ENCODE measurements around the gene ALDH6A1.

The ALDH6A1 gene

DNA sequence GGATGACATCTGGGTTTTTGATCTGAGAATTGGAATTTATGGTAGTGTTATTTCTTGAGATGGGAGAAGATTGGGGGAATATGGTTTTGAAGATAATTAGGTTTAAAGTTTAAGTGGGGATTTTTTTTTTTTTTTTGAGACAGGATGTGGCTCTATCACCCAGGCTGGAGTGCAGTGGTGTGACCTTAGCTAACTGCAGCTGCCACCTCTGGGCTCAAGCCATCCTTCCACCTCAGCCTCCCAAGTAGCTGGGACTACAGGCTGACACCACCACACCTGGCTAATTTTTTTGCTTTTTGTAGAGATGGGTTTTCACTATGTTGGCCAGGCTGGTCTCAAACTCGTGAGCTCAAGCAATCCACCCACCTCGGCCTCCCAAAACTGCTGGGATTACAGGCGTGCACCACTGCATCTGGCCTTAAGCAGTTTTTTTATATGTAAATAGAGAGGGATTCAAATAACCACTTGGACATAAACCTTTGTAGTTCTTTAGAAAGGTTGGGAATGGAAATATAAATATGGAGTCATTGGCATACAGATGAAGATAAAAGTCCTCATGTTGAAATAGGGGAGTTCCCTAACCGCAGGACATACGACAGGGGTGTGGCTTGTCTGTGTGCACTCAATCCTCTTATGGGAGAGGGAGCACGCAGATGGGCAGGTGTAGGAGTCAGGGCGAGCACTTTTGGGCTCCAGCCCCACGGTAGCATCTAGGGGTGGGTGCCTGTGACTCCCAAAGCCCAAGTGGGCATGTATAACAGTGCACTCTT lies 5.2 kb upstream of the ALDH6A1 start:
- H3K4me3 ChIP-seq (ENCODE audit: low read depth, low read length) = no peak overlapping the region
- no peak for TF ChIP-seq CTCF (IDR thresholded peaks at IDR 0.05; ENCODE audit: borderline replicate concordance, insufficient read depth, low read depth, low read length)

- peak overlapping the region; percentile 85 for H3K4me3 ChIP-seq (ENCODE audit: low read depth, low read length)
- TF ChIP-seq CTCF (IDR thresholded peaks at IDR 0.05; ENCODE audit: borderline replicate concordance, insufficient read depth, low read depth, low read length) = no peak
Measured at GRCh38 chr14:74085828-74086227, 1.6 kb upstream of the ALDH6A1 start.

DNA sequence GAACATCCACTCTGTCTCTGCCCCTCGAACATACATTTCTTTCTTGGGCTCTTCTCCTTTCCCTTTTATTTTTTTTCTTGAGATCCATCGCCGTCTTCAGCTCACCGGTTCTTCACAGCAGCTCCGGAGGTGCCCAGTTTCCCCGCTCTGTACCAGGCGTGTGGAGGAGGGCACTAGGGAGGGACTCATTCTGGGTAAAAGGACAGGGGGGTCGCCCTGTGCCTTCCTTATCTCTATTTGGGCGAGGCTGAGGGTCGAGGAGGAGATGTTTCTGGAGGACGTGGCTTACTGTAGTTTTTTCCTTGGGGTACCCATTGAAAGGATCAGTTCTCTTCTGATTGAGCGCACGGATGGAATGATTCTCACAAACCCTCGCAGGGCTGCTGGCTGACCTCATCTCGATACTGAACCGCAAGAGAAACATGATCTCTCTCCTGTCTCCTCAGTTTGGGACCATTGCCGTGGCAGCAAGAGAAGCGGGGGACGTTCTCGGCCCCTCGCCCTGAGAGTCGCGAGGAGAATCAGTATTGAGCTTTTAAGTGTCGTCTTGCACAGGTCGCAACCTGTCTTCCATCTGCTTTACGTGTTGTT lies 889 bp upstream of the ALDH6A1 start:
- no peak for TF ChIP-seq CTCF (IDR thresholded peaks at IDR 0.05; ENCODE audit: borderline replicate concordance, insufficient read depth, low read depth, low read length)
- peak overlapping the region; percentile 85 for H3K4me3 ChIP-seq (ENCODE audit: low read depth, low read length)

DNA sequence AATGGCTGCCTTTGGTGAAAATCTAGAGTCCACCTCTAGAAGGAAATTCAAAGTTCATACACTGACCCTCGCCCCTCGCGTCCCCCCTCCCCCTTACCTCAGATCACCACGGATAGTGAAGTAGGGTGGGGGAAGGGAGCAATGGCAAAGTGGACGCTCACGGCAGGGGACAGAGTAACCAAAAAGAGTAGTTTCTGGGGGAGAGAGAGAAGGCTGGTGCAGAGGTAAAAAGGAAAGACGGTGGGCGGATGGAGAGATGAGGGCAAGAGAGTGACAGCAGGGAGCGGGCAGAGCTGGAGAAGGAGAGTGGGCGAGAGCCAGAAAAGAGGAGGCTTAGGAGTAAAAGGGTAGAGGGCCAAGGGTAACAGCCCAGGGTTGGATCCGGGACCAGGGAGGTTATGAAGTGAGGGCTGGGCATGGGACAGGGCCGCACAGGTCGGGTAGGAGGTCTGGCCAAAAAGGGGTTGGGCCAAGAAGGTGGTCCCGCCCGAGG lies 423 bp downstream of the ALDH6A1 start:
- H3K4me3 ChIP-seq (ENCODE audit: low read depth, low read length) = peak overlapping the region; percentile 73

GRCh38 chr14:74083161-74083560 lies 1.1 kb downstream of the ALDH6A1 start:
- TF ChIP-seq CTCF (IDR thresholded peaks at IDR 0.05; ENCODE audit: borderline replicate concordance, insufficient read depth, low read depth, low read length) = no peak

More for the DNA sequence above, 423 bp downstream of the ALDH6A1 start:
- TF ChIP-seq CTCF (IDR thresholded peaks at IDR 0.05; ENCODE audit: borderline replicate concordance, insufficient read depth, low read depth, low read length) = no peak

DNA sequence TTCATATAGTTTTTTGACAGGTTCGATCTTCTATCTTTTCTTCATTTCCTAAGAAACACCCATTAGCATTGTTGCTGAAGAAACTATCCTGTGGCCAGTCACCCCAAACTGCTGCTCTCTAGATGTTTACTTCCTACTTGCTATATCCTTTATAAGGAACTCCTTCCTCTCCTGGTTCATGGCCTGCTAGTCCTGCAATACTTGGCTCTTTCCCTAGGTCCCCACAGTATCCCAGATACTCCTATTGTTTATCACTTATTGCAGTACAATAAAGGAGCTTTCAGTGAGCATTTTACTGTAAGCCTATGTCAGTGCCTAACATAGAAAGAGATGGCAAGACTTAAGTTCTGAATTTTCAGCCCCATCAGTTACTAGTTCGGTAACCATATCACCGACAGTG lies 2.8 kb downstream of the ALDH6A1 start:
- TF ChIP-seq CTCF (IDR thresholded peaks at IDR 0.05; ENCODE audit: borderline replicate concordance, insufficient read depth, low read depth, low read length) = no peak
- no peak overlapping the region for H3K4me3 ChIP-seq (ENCODE audit: low read depth, low read length)

More at GRCh38 chr14:74083161-74083560, 1.1 kb downstream of the ALDH6A1 start:
- no peak overlapping the region for H3K4me3 ChIP-seq (ENCODE audit: low read depth, low read length)

Data from GM12875 (cell line).